ENCODE data around the gene PRPH. TPM values are rescaled to one million over a fixed set of nuclear protein-coding genes. Genes with fewer than 3 reads are reported as not detected.

Gene PRPH
- total and polyA plus RNA-seq, 2 donors (not counting 1 experiment from before 2014, with no cell fraction given) = not detected

- peaks cover 25% of the 10 kb centered on the region for H3K27me3 Mint-ChIP-seq
- WGBS (ENCODE audit: insufficient coverage) = 92% methylated on average over 19 of the region's 25 CpGs
- no peaks in the 10 kb centered on the region for H3K9me3 Mint-ChIP-seq (ENCODE audit: insufficient read depth)
- no peak overlapping the region for H3K4me3 Mint-ChIP-seq
- no peaks in the 10 kb centered on the region for H3K4me1 Mint-ChIP-seq
- POLR2A ChIA-PET = no interaction called here
- ATAC-seq (ENCODE audit: low read depth) (no peak), DNase-seq (no peak)
- Histone ChIP-seq H3K4me2 (replicated peaks; ENCODE audit: low read depth, low read length, poor library complexity, severe bottlenecking) (no peak overlapping the region), H3K27me3 (replicated peaks in 1 of 4; ENCODE audit: control extremely low read depth in 1 of 4, control insufficient read depth in 3 of 4, insufficient read depth in 4 of 4, low read length in 3 of 4) (peaks cover 0 to 25% (median 5%) of the 10 kb centered on the region in 4 experiments), H3K9me3 (ENCODE audit: control extremely low read depth in 1 of 3, control insufficient read depth in 2 of 3, insufficient read depth in 1 of 3, low read length in 2 of 3) (no peaks in the 10 kb centered on the region), H4K20me1 (ENCODE audit: control insufficient read depth, insufficient read depth, low read length, poor library complexity, severe bottlenecking) (no peaks in the 10 kb centered on the region), H3K79me2 (ENCODE audit: control insufficient read depth, insufficient read depth, low read length) (no peaks in the 10 kb centered on the region), H3K4me3 (ENCODE audit: control extremely low read depth in 1 of 5, extremely low read depth in 1 of 5, insufficient read depth in 1 of 5, low read depth in 2 of 5, low read length in 4 of 5) (no peak overlapping the region), H3K9ac (ENCODE audit: low read length) (no peak overlapping the region), H3K36me3 (replicated peaks in 1 of 2; ENCODE audit: control extremely low read depth in 1 of 2, control insufficient read depth in 1 of 2, extremely low read depth in 1 of 2, insufficient read depth in 2 of 2, low read length in 1 of 2) (no peaks in the 10 kb centered on the region), H2AFZ (ENCODE audit: insufficient read depth, low read depth, low read length, poor library complexity, severe bottlenecking) (no peak overlapping the region), H3K27ac (ENCODE audit: low read length in 2 of 2) (no peak overlapping the region), H3K4me1 (ENCODE audit: control insufficient read depth in 2 of 2, insufficient read depth in 2 of 2, low read length in 2 of 2) (no peaks in the 10 kb centered on the region)
- no peak overlapping the region for H3K27ac Mint-ChIP-seq
- CTCF ChIA-PET = interaction anchor here (0.6 to 13.4 kb wide), 6 partner anchors 35 to 228 kb away, joined by 3 to 139 read pairs (median 6); partner anchors contain the start of gene DNAJC22
- intact Hi-C loops (cut with micrococcal nuclease) = no loop called here
- TF ChIP-seq EZH2 (IDR thresholded peaks at IDR 0.05; ENCODE audit: borderline replicate concordance, insufficient read depth, low read depth, low read length, poor library complexity, severe bottlenecking) (no peak), CTCF (IDR thresholded peaks at IDR 0.05) (no peak)
Observed at GRCh38 chr12:49283541-49284429, 11.2 kb upstream of the PRPH start.

GRCh38 chr12:49284672-49285071 lies 10.3 kb upstream of the PRPH start:
- Histone ChIP-seq H2AFZ (ENCODE audit: insufficient read depth, low read depth, low read length, poor library complexity, severe bottlenecking) (no peak overlapping the region), H3K9me3 (ENCODE audit: control extremely low read depth in 1 of 3, control insufficient read depth in 2 of 3, insufficient read depth in 1 of 3, low read length in 2 of 3) (no peaks in the 10 kb centered on the region), H4K20me1 (ENCODE audit: control insufficient read depth, insufficient read depth, low read length, poor library complexity, severe bottlenecking) (no peaks in the 10 kb centered on the region), H3K4me1 (ENCODE audit: control insufficient read depth in 2 of 2, insufficient read depth in 2 of 2, low read length in 2 of 2) (no peaks in the 10 kb centered on the region), H3K27me3 (replicated peaks in 1 of 4; ENCODE audit: control extremely low read depth in 1 of 4, control insufficient read depth in 3 of 4, insufficient read depth in 4 of 4, low read length in 3 of 4) (peaks cover 0 to 31% (median 5%) of the 10 kb centered on the region in 4 experiments), H3K36me3 (replicated peaks in 1 of 2; ENCODE audit: control extremely low read depth in 1 of 2, control insufficient read depth in 1 of 2, extremely low read depth in 1 of 2, insufficient read depth in 2 of 2, low read length in 1 of 2) (no peaks in the 10 kb centered on the region), H3K27ac (ENCODE audit: low read length in 2 of 2) (no peak overlapping the region), H3K79me2 (ENCODE audit: control insufficient read depth, insufficient read depth, low read length) (no peaks in the 10 kb centered on the region), H3K4me3 (ENCODE audit: control extremely low read depth in 1 of 5, extremely low read depth in 1 of 5, insufficient read depth in 1 of 5, low read depth in 2 of 5, low read length in 4 of 5) (no peak overlapping the region), H3K4me2 (replicated peaks; ENCODE audit: low read depth, low read length, poor library complexity, severe bottlenecking) (no peak overlapping the region), H3K9ac (ENCODE audit: low read length) (no peak overlapping the region)
- DNase-seq = no peak
- ChIA-PET POLR2A (no interaction called here), CTCF (interaction anchor here (0.7 to 13.4 kb wide), 7 partner anchors 34 to 490 kb away, joined by 3 to 139 read pairs (median 7); partner anchors contain the start of gene DNAJC22)
- WGBS (ENCODE audit: insufficient coverage) = 89% methylated on average over 3 of the region's 4 CpGs
- TF ChIP-seq EZH2 (IDR thresholded peaks at IDR 0.05; ENCODE audit: borderline replicate concordance, insufficient read depth, low read depth, low read length, poor library complexity, severe bottlenecking) = no peak
- TF ChIP-seq CTCF (IDR thresholded peaks at IDR 0.05) = no peak
- Mint-ChIP-seq H3K27me3 (peaks cover 24% of the 10 kb centered on the region), H3K9me3 (ENCODE audit: insufficient read depth) (no peaks in the 10 kb centered on the region), H3K4me1 (no peaks in the 10 kb centered on the region), H3K27ac (no peak overlapping the region), H3K4me3 (no peak overlapping the region)
- intact Hi-C loops (cut with micrococcal nuclease) = loop anchor here (5.0 kb wide), 1 partner anchor 298 kb away; no protein-coding TSS in a partner anchor
- no peak for ATAC-seq (ENCODE audit: low read depth)
